ENCODE data around the gene ATRN. TPM values are rescaled to one million over a fixed set of nuclear protein-coding genes. Genes with fewer than 3 reads are reported as not detected.

ATRN gene
- polyA plus RNA-seq, 1 donor (not counting 4 experiments of a cell fraction or from before 2014, with no cell fraction given): 49.9 TPM

GRCh38 chr20:3505148-3505547 lies 34.3 kb downstream of the ATRN start:
- Histone ChIP-seq H3K9me1 (ENCODE audit: control insufficient read depth, extremely low read depth, insufficient read depth, low read length) (no peaks in the 10 kb centered on the region), H3K4me3 (ENCODE audit: control insufficient read depth in 2 of 3, extremely low read depth in 1 of 3, insufficient read depth in 2 of 3, low read depth in 1 of 3, low read length in 3 of 3) (no peak overlapping the region), H4K20me1 (ENCODE audit: control insufficient read depth, extremely low read depth, insufficient read depth, low read length) (no peaks in the 10 kb centered on the region), H3K4me1 (ENCODE audit: control insufficient read depth, extremely low read depth, insufficient read depth, low read length) (peaks cover 8% of the 10 kb centered on the region), H3K79me2 (ENCODE audit: control insufficient read depth, insufficient read depth, low read length) (peaks cover 2% of the 10 kb centered on the region), H3K27me3 (ENCODE audit: control insufficient read depth, extremely low read depth, insufficient read depth, low read length) (no peaks in the 10 kb centered on the region), H3K9me3 (ENCODE audit: control insufficient read depth, low read depth, low read length) (no peaks in the 10 kb centered on the region), H3K27ac (ENCODE audit: control insufficient read depth, insufficient read depth, low read length) (no peak overlapping the region), H3K4me2 (ENCODE audit: control insufficient read depth, extremely low read depth, insufficient read depth, low read depth, low read length) (no peak overlapping the region), H3K36me3 (ENCODE audit: control insufficient read depth in 2 of 2, extremely low read depth in 1 of 2, insufficient read depth in 2 of 2, low read length in 2 of 2) (no peaks in the 10 kb centered on the region), H3K9ac (ENCODE audit: control insufficient read depth, extremely low read depth, insufficient read depth, low read length) (no peak overlapping the region), H2AFZ (ENCODE audit: control insufficient read depth, low read length) (no peak overlapping the region)
- TF ChIP-seq, protein P1, sequence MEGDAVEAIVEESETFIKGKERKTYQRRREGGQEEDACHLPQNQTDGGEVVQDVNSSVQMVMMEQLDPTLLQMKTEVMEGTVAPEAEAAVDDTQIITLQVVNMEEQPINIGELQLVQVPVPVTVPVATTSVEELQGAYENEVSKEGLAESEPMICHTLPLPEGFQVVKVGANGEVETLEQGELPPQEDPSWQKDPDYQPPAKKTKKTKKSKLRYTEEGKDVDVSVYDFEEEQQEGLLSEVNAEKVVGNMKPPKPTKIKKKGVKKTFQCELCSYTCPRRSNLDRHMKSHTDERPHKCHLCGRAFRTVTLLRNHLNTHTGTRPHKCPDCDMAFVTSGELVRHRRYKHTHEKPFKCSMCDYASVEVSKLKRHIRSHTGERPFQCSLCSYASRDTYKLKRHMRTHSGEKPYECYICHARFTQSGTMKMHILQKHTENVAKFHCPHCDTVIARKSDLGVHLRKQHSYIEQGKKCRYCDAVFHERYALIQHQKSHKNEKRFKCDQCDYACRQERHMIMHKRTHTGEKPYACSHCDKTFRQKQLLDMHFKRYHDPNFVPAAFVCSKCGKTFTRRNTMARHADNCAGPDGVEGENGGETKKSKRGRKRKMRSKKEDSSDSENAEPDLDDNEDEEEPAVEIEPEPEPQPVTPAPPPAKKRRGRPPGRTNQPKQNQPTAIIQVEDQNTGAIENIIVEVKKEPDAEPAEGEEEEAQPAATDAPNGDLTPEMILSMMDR (optimal IDR thresholded peaks at IDR 0.05 in 1 of 3, IDR thresholded peaks at IDR 0.05 in 1 of 3, conservative IDR thresholded peaks at IDR 0.05 in 1 of 3; ENCODE audit: extremely low read depth in 1 of 3, insufficient read depth in 2 of 3, low read length in 3 of 3): no peak
- TF ChIP-seq EZH2 (IDR thresholded peaks at IDR 0.05; ENCODE audit: low read length): no peak
- FAIRE-seq (no peak), DNase-seq (ENCODE audit: low read depth, low spot score) (no peak)
- dilution Hi-C loops (cut with MboI; ENCODE audit: extremely low pct_ligation_motif_present, low sequenced_read_pairs): no loop called here

DNA sequence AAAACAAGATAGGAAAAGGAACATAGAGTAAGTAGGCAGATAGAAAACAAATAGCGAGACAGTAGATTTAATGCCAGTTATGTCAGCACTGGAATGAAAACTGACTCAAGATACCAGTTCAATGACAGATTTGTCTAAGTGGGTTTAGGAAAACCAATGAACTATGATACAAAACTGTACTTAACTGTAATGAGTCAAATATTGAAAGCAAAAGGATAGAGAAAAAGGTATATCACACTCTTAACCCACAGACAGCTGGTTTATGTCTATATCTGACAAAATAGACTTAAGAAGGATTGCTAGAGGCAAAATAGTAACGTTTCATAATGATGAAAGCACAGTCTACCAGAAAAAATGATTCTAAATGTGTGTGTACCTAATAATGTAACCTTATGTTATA lies 38.2 kb downstream of the ATRN start:
- FAIRE-seq (no peak), DNase-seq (ENCODE audit: low read depth, low spot score) (no peak)
- no peak overlapping the region for H2AFZ ChIP-seq (ENCODE audit: control insufficient read depth, low read length)
- H4K20me1 ChIP-seq (ENCODE audit: control insufficient read depth, extremely low read depth, insufficient read depth, low read length): no peaks in the 10 kb centered on the region
- TF ChIP-seq EZH2 (IDR thresholded peaks at IDR 0.05; ENCODE audit: low read length): no peak
- TF ChIP-seq, protein P1 (optimal IDR thresholded peaks at IDR 0.05 in 1 of 3, IDR thresholded peaks at IDR 0.05 in 1 of 3, conservative IDR thresholded peaks at IDR 0.05 in 1 of 3; ENCODE audit: extremely low read depth in 1 of 3, insufficient read depth in 2 of 3, low read length in 3 of 3): no peak
- no peaks in the 10 kb centered on the region for H3K79me2 ChIP-seq (ENCODE audit: control insufficient read depth, insufficient read depth, low read length)
- H3K4me3 ChIP-seq (ENCODE audit: control insufficient read depth in 2 of 3, extremely low read depth in 1 of 3, insufficient read depth in 2 of 3, low read depth in 1 of 3, low read length in 3 of 3): no peak overlapping the region
- dilution Hi-C loops (cut with MboI; ENCODE audit: extremely low pct_ligation_motif_present, low sequenced_read_pairs): no loop called here
- no peaks in the 10 kb centered on the region for H3K36me3 ChIP-seq (ENCODE audit: control insufficient read depth in 2 of 2, extremely low read depth in 1 of 2, insufficient read depth in 2 of 2, low read length in 2 of 2)
- H3K27me3 ChIP-seq (ENCODE audit: control insufficient read depth, extremely low read depth, insufficient read depth, low read length): no peaks in the 10 kb centered on the region
- no peak overlapping the region for H3K4me2 ChIP-seq (ENCODE audit: control insufficient read depth, extremely low read depth, insufficient read depth, low read depth, low read length)
- H3K27ac ChIP-seq (ENCODE audit: control insufficient read depth, insufficient read depth, low read length): no peak overlapping the region
- H3K9me3 ChIP-seq (ENCODE audit: control insufficient read depth, low read depth, low read length): no peaks in the 10 kb centered on the region
- no peaks in the 10 kb centered on the region for H3K9me1 ChIP-seq (ENCODE audit: control insufficient read depth, extremely low read depth, insufficient read depth, low read length)
- no peak overlapping the region for H3K9ac ChIP-seq (ENCODE audit: control insufficient read depth, extremely low read depth, insufficient read depth, low read length)
- H3K4me1 ChIP-seq (ENCODE audit: control insufficient read depth, extremely low read depth, insufficient read depth, low read length): no peaks in the 10 kb centered on the region

Measured in keratinocyte (primary cell).